ENCODE results near the gene ZYG11B.

GRCh38 chr1:52857443-52857842, 131.2 kb downstream of the ZYG11B start:
- TF ChIP-seq CTCF (IDR thresholded peaks at IDR 0.05; ENCODE audit: borderline replicate concordance, extremely low read depth, low read length, poor library complexity, severe bottlenecking), result no peak
- TF ChIP-seq EZH2 (IDR thresholded peaks at IDR 0.05; ENCODE audit: borderline replicate concordance, low read depth, low read length, severe bottlenecking), result no peak

Data from DND-41 (cell line).